Measurements from ENCODE around the gene SMIM41.
A peak's percentile ranks its signal among the peaks of the same experiment; 100 is the strongest.

SMIM41 gene

DNA sequence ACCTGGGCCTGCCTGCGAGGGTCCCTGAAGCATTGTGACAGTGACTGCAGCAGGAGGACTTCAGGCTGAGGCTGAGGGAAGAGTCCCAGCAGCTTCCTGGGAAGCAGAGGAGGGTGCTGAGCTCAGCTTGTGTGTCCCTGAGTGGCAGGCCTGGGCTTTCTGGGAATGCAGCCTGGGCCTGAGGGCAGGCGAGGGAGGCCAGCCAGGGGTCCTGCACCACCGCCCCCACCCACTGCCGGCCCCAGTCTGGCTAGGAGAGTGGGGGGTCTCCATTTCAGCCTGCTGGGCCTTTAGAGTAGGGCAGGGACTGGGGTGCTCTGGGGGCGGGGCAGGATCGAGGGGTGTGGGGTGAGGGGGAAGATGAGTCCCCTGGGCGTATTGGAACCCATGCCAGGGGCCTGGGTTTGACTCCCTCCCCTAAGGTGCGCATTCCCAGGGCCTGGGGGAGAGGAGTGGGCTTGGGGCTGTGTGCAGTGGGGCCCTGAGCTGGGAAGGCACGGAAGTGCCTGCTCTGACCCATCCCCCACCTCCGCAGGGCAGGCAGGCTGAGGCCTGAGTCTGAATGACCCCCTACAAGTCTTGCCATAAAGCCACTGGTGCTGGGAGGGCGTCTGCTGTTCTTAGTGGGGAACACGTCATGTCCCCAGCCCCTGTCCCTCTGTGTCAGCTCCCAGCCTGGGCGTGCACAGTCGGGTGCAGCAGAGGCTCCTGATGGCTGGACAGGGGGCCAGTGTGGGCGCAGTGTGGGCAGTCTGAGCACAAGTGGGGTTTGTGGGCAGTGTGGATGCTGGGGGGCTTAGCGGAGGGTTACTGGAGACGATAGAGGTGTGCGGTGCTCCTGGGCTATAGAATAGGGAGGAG, 66.0 kb downstream of the SMIM41 start:
- TF ChIP-seq, protein P1, sequence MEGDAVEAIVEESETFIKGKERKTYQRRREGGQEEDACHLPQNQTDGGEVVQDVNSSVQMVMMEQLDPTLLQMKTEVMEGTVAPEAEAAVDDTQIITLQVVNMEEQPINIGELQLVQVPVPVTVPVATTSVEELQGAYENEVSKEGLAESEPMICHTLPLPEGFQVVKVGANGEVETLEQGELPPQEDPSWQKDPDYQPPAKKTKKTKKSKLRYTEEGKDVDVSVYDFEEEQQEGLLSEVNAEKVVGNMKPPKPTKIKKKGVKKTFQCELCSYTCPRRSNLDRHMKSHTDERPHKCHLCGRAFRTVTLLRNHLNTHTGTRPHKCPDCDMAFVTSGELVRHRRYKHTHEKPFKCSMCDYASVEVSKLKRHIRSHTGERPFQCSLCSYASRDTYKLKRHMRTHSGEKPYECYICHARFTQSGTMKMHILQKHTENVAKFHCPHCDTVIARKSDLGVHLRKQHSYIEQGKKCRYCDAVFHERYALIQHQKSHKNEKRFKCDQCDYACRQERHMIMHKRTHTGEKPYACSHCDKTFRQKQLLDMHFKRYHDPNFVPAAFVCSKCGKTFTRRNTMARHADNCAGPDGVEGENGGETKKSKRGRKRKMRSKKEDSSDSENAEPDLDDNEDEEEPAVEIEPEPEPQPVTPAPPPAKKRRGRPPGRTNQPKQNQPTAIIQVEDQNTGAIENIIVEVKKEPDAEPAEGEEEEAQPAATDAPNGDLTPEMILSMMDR (conservative IDR thresholded peaks at IDR 0.05; ENCODE audit: low read depth, low read length): no peak
- no peak overlapping the region for H3K4me3 ChIP-seq (ENCODE audit: low read length)
- no peak for DNase-seq (ENCODE audit: low read depth)

DNA sequence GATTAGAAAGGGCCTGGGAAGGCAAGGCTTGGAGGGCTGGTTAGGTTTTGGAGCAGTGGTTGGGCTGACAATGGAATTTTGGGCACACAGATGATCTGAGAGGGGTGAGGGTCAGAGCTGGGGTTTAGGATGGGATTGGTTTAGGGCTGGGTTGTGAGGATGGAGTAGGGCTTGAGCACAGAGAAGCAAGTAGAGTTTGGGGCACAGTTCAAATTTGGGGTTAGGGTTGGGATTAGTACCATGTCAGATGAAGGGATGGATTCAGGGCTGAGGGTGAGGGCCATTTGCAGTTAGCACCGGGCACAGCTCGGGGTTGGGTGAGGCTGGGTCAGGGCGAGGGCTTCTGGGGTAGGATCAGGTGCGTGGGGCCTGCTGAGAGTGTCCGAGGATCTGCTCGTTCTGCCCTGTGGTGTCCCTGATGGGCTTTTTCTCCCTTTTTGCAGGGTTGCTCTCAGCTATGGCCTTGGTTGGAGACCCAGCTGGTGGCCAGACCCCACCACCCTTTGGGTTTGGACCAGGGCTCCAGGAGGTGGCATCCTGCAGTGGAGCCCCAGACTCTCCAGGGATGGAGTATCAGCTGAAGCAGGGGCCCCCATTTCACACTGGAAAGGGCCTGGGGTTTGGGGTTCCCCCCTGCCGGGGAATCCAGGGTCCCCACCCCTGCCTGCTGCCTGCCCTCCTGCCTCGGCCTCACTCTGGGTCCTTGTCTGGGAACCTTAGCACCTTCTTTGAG, 66.8 kb downstream of the SMIM41 start:
- DNase-seq (ENCODE audit: low read depth): no peak
- H3K4me3 ChIP-seq (ENCODE audit: low read length): no peak overlapping the region
- TF ChIP-seq, protein P1 (conservative IDR thresholded peaks at IDR 0.05; ENCODE audit: low read depth, low read length): no peak

DNA sequence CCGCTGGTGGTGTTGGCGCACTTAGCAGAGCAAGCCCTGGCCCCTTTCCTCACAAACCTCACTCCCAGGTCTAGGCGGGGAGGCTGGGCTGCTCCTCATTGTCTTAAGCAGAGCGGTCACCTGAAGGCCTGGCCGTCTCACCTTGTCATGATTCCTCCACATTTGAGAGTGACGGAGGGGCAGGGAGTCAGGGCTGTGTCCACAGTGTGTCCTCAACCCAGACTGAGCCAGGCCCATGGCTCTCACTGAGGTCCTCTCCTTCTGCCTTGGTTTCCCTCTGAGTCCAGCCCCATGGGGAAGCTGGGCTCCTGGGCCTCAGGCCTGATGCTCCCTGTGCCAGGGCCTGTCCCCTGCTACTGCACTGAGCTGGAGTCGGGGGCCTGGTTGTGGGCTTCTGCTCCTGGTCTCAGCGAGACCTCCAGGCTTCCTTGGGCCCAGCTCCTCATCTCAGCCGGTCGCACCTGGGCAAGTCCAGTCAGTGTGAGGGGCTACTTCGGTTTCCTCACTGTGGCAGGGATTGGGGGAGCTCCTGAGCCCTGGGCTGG, 67.4 kb downstream of the SMIM41 start:
- DNase-seq (ENCODE audit: low read depth): no peak
- H3K4me3 ChIP-seq (ENCODE audit: low read length): no peak overlapping the region
- TF ChIP-seq, protein P1 (conservative IDR thresholded peaks at IDR 0.05; ENCODE audit: low read depth, low read length): no peak

DNA sequence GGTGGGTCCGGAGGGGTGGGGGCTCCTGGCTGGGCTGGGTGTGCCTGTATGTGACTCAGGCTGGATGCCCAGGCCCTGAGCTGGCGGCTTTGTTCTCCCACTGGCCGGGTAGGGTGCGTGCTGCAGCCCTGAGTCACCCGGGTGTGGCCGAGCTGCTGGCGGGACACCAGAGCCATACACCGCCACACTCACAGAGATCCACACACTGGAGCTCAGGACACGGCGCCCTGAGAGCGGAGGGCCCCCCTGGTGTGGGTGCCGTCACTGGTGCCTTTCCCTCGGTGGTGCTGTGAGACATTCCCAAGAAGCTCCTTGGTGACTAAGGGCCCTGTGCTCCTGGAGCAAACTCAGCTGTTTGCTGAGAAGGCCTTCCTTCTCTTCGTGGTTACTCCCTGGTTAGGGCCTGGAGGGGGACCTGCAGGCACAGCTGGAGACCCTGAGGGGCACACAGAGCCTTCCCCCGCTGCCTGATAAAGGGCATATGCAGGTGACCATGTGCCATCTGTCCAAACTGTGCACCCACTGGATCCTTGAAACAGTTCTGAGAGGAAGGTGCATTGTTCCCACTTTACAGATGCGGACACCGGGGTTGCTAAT, 68.0 kb downstream of the SMIM41 start:
- H3K4me3 ChIP-seq (ENCODE audit: low read length): no peak overlapping the region
- DNase-seq (ENCODE audit: low read depth): peak; percentile 99
- TF ChIP-seq, protein P1 (conservative IDR thresholded peaks at IDR 0.05; ENCODE audit: low read depth, low read length): no peak

DNA sequence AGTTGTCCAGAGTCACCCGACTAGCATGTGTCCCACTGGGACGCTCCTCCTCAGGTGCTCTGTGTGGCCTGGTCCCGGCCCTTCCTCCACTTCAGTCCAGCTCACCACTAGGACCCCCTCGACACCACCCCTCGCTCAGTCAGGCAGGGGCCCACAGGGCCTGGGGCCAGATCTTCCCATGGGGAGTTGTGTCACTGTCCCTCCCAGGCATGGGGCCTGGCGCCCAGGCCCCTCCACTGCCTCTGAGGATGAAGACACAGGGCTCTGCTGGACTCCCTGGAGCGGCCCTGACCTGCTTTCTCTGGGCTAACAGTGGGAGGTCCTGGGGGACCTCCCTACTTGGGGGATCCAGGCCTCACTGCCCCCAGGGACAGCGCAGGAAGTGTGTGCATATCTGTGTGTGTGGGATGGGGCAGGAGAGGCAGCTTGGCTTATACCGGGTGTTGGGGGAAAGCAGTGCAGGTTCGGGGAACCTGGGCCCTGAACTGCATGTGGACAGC, 68.5 kb downstream of the SMIM41 start:
- H3K4me3 ChIP-seq (ENCODE audit: low read length): no peak overlapping the region
- TF ChIP-seq, protein P1 (conservative IDR thresholded peaks at IDR 0.05; ENCODE audit: low read depth, low read length): no peak
- no peak for DNase-seq (ENCODE audit: low read depth)

DNA sequence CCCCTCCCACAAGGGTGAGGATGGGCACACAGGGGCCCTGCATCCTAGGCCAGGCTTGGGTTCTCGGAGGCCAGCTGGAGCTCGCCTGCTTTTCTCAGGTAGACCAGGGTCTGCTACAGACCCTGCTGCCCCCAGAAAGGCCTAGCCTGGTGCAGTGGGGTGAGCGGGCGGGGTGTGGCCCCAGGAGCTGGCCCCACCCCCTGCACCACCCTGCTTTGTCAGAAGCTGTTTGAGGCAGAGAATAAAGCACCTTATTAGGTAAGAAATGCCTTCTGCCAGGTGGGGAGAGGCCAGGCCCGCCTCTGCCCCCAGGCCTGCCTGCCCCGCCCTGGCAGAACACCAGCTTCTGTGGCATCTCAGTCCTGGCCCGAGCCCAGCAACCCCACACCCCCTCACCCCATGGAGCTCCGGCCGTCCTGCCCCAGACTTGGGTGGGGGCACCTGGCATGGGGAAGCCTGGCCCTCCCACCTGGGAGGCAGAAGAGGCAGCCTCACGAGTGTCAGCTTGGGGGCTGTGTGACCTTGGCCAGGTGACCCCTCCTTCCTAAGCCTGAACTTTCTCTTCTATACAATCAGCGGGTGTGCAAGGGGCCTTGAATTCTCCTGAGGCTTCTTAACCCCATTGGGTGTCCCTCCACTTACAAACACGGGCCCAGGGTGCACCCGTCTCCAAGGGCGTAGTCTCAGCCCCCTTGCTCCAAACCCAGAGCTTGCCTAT, 69.1 kb downstream of the SMIM41 start:
- peak; percentile 54 for DNase-seq (ENCODE audit: low read depth)
- no peak overlapping the region for H3K4me3 ChIP-seq (ENCODE audit: low read length)
- TF ChIP-seq, protein P1 (conservative IDR thresholded peaks at IDR 0.05; ENCODE audit: low read depth, low read length): no peak

Data from retinal pigment epithelial cell (primary cell).